Mononuclear cell (primary cell): ENCODE measurements around the gene DGKQ. TPM values are rescaled to one million over a fixed set of nuclear protein-coding genes. Genes with fewer than 3 reads are reported as not detected.

ENCODE experiments used
- H3K27me3 ChIP-seq: 2 replicates; pipeline ENCODE4 v1.6.0; 2011; ENCODE audit warnings: low read length, control low read depth; ENCODE audit not compliant: insufficient read depth
- H3K4me1 ChIP-seq: 2 replicates; pipeline ENCODE4 v1.5.1; 2011; ENCODE audit warnings: mild to moderate bottlenecking, low read length, control low read depth; ENCODE audit not compliant: insufficient read depth
- H3K4me3 ChIP-seq: 2 replicates; pipeline ENCODE4 v1.5.1; 2011; ENCODE audit warnings: mild to moderate bottlenecking, low read length, moderate library complexity
- H3K9me3 ChIP-seq: 2 replicates; pipeline ENCODE4 v1.5.1; 2011; ENCODE audit warnings: low read depth, mild to moderate bottlenecking, control low read depth, low read length
- total RNA-seq: library from RNA; depleted of rRNA; stranded (reverse); fragments of >200 nt; gene quantifications from one replicate; pipeline ENCODE4 v1.2.3, GENCODE V29; 2012

The DGKQ gene
- total RNA-seq, 1 donor: 10.8 TPM

DNA sequence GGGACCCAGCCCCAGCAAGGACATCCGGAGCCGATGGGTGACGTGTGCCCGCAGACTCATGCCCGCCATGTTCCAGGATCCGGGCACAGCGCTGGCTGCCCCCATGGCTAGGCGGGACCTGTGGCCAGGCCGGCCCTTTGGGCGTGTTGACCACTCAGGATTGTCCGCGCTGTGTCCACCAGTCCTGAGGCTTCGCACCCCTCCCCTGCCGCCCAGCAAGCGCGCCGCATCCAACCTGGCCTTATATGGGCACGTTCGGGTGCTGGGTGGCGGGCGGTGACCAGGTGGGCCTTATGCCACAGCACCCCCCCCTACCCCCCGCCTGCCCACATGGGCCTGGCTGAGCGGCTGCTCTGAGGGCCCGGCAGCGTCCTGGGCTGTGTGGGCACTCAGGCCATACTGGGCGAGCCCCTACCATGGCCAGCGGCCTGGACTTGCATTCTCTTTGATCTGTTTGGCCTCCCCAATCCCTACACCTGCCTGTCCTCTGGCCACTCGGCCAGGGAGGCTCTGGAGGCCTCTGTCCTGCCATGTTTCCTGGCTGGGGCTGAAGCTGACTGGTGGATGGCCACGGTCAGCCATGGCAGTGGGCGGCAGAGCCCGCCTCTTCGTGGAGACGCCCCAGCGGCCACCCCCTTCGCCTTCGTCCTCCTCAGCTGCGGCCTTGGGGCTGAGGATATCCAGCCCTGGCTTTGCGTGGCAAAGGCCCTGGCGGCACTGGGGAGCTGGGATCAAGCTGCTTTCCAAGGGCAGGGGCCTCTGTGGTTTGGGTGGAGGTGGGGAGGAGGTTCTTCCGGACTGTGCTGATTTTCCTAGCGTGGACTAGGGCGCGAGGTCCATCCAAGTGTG lies 40.1 kb upstream of the DGKQ start:
- peaks cover 31% of the 10 kb centered on the region for H3K4me1 ChIP-seq
- no peak overlapping the region for H3K4me3 ChIP-seq
- H3K27me3 ChIP-seq: peaks cover 5% of the 10 kb centered on the region
- no peaks in the 10 kb centered on the region for H3K9me3 ChIP-seq

DNA sequence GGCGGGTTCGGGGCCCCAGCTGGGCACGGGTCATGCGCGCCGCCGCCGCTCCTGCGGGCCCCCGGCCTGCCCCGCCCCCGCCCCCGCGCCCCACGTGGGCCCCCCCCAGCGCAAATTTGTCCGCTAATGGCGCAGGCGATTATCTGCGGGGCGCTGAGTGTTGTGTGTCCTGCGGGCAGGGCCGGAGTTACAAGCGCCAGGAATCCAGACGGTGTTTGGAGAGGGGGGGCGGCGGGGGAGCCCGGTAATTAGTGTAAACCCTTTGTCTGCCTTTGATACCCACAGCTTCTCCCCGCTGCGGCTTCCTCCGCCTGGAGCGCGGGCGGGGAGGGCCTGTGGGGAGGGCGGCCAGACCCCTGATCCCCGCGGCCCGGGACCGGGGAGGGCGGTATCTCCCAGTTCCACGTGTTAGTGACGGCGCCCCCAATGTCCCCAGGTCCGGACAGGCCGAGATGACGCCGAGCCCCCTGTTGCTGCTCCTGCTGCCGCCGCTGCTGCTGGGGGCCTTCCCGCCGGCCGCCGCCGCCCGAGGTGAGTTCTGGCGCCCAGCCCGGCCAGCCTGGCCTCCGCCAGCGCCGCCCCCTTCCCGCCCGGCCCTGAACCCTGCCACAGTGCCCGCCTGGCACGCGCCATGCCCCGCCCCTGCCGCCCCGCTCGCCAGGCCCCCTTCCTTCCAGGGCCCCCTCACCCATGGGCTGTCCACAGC lies 38.8 kb upstream of the DGKQ start:
- peaks cover 32% of the 10 kb centered on the region for H3K4me1 ChIP-seq
- H3K27me3 ChIP-seq: peaks cover 15% of the 10 kb centered on the region
- H3K9me3 ChIP-seq: no peaks in the 10 kb centered on the region
- H3K4me3 ChIP-seq: peak overlapping the region; percentile 8

DNA sequence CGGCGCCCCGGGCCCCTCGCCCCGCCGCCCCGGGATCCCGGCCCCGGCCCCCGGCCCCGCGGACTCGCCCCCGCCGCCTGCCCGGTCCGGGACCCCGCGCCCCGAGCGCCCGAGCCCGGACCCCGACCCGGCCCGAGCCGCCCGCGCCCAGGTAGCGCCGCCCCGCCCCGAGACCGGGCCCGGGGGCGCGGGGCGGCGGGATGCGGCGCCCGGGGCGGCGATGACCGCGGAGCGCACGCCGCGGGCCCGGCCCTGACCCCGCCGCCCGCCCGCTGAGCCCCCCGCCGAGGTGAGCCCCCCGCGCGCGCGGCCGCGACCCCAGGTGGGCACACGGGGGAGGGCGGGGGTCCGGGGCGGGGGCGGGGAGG lies 38.3 kb upstream of the DGKQ start:
- H3K4me1 ChIP-seq: peaks cover 32% of the 10 kb centered on the region
- H3K9me3 ChIP-seq: no peaks in the 10 kb centered on the region
- no peak overlapping the region for H3K4me3 ChIP-seq
- H3K27me3 ChIP-seq: peaks cover 19% of the 10 kb centered on the region

DNA sequence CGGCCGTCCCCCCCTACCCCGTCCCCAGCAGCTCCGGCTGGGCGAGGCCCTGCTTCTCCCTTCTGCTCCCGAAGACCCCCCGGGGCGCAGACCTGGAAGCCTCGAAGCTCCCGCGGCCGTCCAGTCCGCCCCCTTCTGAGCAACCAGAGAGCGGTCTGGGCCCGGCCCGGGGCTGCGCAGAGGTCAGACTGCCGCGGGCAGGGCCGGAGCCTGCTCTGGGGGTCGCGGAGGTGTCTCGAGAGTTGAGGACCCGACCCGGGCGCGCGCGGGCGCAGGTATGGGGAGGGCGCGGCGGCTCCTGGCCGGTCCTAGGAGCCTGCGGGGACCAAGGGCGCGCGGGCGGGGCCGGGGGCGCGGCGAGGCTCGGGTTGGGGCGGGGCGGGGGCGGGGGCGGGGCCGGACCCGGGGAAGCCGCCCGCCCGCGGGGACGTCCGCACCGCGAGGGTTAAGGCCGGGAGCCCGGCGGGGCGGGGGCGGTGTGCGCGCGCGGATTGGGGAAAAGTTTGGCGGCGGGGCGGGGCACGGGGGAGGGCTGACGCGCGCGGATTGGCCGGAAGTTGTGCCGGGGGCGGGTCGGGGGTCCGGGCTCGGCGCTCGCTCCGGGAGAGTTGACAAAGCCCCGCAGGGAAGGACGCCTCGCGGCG lies 37.8 kb upstream of the DGKQ start, which contains the start of gene FGFRL1:
TSS of gene FGFRL1 (plus strand) at position 605 of the 644 bp plus-strand sequence. CDS start 860 bp downstream, outside the sequence.
- peaks cover 20% of the 10 kb centered on the region for H3K27me3 ChIP-seq
- H3K4me3 ChIP-seq: peak within 1 kb of the TSS; percentile 58
- H3K9me3 ChIP-seq: no peaks in the 10 kb centered on the region
- peaks cover 32% of the 10 kb centered on the region for H3K4me1 ChIP-seq

DNA sequence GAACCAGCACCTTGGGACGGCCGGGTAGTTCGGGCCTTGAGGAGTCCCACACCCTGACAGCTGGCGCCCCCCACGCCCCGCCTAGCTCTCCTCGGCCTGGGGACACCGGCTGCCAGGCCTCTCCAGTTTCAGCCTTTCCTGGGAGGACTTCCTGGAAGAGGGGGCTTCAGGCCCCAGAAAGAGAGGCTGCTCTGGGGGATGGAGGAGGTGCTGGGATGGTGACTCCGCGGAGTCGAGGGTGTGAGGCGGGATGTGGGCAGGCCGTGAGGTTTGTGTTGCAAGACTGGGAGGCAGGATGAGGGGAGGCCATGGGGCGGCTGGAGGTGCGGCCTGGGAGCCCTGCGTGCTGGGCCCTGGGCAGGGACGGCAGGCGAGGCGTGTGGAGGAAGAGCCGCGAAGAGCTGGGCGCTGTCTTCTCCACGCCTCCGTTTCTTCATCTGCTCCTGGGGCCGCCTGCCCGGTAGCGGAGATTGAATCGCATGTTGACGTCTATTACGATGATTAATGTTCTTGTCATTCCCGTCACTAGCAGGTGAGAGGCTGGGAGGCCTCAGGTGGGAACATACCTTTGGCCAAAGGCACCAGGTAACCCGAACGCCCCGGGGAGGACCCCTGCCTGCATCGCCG lies 37.1 kb upstream of the DGKQ start:
- Histone ChIP-seq H3K4me3 (peak overlapping the region; percentile 58), H3K9me3 (no peaks in the 10 kb centered on the region), H3K27me3 (peaks cover 22% of the 10 kb centered on the region), H3K4me1 (peaks cover 32% of the 10 kb centered on the region)

DNA sequence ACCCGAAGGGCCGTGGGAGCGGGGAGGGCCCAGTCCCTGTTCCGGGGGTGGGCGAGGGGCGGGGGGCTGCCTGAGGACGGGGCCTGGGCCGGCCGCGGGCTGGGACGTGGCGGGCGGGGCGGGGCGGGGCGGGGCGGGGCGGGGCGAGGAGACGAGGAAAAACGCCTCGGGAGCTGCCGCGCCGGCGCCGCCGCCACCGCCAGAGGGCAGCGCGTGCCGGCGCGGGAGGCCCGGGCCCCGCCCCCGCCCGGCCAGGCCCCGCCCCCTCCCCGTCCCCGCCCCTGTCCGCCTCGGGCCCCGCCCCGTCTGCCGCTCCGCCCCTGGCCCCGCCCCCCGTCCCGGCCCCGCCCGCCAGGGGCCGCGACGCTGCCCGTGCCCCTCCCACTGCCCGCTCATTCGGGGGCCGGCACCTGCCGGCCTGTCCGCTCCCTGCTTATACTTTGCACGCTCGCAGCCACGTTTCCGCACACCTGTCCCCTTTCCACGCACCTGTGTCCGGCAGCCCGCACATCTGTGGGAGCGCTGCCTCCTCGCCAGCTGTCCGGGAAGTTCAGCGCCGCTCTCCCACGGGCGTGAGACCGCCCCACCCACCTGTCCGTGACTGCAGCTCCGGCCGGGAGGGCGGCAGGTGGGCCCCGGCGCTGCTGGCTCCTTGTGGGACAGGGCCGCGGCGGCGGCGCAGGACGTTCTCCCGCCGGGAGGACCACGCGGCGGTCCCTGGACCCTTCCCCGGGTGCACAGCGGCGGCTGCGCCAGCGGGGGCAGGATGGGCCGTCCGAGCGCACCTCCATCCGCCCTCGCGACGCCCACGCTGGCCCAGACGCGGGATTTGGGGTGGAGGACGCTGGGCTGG lies 36.4 kb upstream of the DGKQ start:
- Histone ChIP-seq H3K4me3 (peak overlapping the region; percentile 58), H3K4me1 (peaks cover 32% of the 10 kb centered on the region), H3K27me3 (peaks cover 28% of the 10 kb centered on the region), H3K9me3 (no peaks in the 10 kb centered on the region)

DNA sequence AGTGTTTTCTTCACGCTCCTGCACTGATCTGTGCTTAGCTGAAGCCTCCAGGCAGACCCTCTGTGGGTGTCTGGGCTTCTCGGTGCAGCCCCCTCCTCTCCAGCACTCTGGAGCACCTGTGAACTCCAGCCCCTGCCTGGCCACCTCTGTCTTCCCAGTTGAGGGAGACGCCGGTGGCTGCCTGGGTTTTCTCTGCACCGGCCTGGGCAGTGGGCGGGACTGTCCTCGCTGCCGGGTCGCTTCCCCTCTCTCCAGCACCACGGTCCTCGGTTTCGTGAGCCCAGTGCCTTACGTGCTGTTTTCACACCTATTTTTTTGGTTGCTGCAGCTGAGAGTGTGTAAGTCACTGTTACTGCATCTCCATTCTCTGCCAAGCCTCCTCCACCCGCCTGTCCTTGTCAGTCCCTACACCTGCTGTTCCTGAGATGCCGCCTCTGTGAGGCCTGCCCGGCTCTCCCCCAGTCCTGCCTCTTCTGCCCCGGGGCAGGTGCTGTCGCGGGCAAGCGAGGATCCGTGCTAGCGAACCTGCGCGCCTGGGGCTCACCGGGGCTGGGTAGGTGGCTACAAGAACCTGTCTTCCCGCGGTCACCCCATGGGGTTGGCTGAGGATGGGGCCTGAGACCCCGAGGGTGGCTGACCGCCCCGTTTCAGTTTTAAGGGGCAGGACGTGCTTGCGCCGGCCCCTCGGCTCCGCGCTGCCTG lies 35.6 kb upstream of the DGKQ start:
- Histone ChIP-seq H3K4me3 (peak overlapping the region; percentile 43), H3K27me3 (peaks cover 28% of the 10 kb centered on the region), H3K4me1 (peaks cover 32% of the 10 kb centered on the region), H3K9me3 (no peaks in the 10 kb centered on the region)

DNA sequence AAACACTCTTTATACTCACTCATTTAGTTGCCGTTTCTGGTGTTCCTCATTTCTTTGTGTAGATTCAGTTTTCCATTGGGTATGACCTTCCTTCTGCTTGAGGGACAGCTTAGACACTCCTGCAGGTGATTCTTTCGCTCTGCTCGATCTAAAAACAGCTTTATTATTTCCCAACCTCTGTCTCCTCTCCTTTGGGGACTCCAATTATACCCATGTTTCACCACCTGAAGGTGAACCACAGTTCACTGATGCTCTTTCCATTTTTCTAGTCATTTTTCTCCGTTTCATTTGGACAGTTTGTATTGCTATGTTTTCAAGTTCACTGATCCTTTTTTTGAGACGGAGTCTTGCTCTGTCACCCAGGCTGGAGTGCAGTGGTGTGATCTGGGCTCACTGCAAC lies 33.5 kb upstream of the DGKQ start:
- Histone ChIP-seq H3K9me3 (no peaks in the 10 kb centered on the region), H3K27me3 (peaks cover 40% of the 10 kb centered on the region), H3K4me1 (peaks cover 28% of the 10 kb centered on the region), H3K4me3 (no peak overlapping the region)

DNA sequence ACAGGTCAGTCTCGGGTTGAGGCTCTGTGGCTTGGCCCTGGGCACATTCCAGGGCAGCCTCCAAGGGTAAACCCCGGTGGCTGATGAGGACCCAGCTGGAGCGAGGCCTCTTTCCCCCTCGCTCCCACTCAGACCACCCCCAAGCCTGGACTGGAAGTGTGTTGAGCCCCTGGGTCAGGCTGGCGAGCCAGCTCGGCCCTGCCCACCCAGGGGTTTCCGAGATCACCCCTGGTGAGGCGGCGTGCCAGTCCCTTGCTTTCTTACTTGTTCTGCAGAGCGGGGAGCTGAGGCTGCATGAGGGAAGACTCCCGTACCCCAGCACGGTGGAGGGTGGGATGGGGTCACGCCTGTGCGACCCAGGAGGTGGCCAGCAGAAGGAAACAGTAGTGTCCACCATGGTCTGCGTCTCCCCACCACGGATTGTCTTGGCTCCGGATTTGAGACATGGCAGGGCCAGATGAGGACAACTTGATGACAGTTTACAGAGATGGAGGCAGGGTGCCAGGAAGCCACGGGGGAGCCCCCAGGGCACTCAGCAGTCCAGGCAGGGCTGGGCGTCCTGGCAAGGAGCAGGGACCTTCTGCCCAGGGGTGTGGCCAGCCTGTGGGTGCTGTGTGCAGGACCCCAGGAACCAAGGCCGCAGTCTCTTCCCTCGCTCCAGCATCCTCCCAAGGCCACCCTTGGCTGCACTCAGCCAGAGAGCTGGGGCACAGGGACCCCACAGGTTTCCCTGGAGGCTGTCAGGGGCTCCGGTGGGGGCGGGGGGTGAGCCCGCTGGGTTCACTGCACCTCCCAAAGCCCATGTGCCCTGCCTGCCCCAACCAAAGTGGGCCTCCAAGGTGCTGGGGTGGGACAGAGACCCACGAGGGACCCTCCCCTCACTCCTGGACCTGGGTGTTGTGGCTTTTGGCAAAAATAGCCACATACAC lies 31.5 kb upstream of the DGKQ start:
- Histone ChIP-seq H3K4me1 (peaks cover 15% of the 10 kb centered on the region), H3K27me3 (peaks cover 53% of the 10 kb centered on the region), H3K4me3 (no peak overlapping the region), H3K9me3 (no peaks in the 10 kb centered on the region)

DNA sequence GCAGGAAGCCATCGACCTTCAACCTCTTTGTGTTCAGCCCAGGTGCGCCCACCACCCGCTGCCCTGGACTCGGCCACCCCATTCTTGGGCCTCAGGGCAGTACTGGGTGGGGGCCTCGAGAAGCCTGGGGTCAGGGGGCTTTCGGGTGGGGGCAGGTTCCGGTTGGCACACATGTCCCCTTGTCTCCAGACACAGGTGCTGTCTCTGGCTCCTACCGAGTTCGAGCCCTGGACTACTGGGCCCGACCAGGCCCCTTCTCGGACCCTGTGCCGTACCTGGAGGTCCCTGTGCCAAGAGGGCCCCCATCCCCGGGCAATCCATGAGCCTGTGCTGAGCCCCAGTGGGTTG lies 30.7 kb upstream of the DGKQ start:
- no peaks in the 10 kb centered on the region for H3K9me3 ChIP-seq
- peaks cover 53% of the 10 kb centered on the region for H3K27me3 ChIP-seq
- no peak overlapping the region for H3K4me3 ChIP-seq
- H3K4me1 ChIP-seq: peaks cover 13% of the 10 kb centered on the region

DNA sequence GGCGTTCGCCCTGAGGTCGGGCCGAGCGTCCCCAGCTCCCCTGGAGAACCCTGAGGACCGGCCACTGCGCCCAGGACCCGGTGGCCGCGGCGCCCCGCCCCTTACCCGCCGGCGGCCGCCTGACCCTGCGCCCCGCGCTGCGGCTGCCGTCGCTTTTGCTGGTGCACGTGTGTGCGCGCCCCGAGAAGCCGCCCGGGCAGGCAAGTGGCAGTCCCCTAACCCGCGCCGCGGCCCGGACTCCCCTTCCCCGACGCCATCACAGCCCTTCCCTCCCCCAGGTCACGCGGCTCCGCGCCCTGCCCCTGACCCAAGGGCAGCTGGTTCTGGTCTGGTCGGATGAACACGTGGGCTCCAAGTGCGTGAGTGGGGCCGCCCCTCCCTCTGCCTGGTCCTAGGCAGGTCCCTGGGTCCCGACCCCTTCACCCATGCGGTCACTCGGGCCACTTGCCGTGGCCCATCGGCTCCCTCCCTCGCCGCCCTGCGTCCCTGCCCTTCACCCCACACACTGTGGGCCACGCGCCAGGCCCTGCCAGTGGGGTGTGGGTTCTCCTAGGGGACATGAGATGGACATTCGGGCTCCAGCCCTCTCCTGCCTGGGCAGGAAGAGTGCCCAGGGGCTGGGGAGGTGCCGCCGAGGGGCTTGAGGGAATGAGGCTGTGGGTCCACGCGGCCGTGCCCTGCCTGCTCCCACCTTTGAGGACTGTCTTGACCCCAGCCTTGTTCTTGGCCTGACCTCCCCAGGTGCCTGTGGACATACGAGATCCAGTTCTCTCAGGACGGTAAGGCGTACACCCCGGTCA lies 30.1 kb upstream of the DGKQ start:
- H3K9me3 ChIP-seq: no peaks in the 10 kb centered on the region
- peaks cover 7% of the 10 kb centered on the region for H3K4me1 ChIP-seq
- peaks cover 49% of the 10 kb centered on the region for H3K27me3 ChIP-seq
- no peak overlapping the region for H3K4me3 ChIP-seq

DNA sequence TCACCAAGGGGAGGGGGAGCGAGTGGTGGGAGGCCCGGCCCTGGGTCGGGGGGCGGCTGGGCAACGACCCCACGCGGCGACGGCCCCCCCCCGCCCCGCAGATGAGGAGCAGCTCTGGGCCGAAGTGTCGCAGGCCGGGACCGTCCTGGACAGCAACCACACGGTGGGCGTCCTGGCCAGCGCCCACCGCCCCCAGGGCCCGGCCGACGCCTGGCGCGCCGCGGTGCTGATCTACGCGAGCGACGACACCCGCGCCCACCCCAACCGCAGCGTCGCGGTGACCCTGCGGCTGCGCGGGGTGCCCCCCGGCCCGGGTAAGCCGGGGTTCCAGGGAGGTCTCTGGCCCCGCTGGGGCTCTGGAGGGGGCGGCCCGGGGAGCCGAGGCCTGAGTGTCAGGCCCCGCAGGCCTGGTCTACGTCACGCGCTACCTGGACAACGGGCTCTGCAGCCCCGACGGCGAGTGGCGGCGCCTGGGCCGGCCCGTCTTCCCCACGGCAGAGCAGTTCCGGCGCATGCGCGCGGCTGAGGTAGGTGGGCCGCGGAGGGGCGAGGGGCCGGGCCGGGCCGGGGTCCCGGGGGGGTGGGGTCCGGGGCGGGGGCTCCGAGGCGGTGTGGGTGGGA lies 29.4 kb upstream of the DGKQ start:
- Histone ChIP-seq H3K4me1 (peaks cover 7% of the 10 kb centered on the region), H3K27me3 (peaks cover 51% of the 10 kb centered on the region), H3K9me3 (no peaks in the 10 kb centered on the region), H3K4me3 (no peak overlapping the region)
